ENCODE measurements around the gene DRD1.

GRCh38 chr5:175452166-175452565, 8.2 kb upstream of the DRD1 start:
- TF ChIP-seq CTCF (IDR thresholded peaks at IDR 0.05) = no peak
- TF ChIP-seq POLR2AphosphoS5 (IDR thresholded peaks at IDR 0.05) = no peak
- TF ChIP-seq POLR2A (IDR thresholded peaks at IDR 0.05) = no peak
